Stimulated activated CD8-positive, alpha-beta memory T cell treated with anti-CD3 and anti-CD28 coated beads, Interleukin-2, amount 100 ng/mL, for 1 hour (primary cell): ENCODE measurements around the gene SGK1.

Experiments
- DNase-seq, 2 donors: peaks; one replicate each; pipeline ENCODE4 v3.0.0-alpha.2; 2020; ENCODE audit warnings: low read depth in 2 of 2

The SGK1 gene

DNA sequence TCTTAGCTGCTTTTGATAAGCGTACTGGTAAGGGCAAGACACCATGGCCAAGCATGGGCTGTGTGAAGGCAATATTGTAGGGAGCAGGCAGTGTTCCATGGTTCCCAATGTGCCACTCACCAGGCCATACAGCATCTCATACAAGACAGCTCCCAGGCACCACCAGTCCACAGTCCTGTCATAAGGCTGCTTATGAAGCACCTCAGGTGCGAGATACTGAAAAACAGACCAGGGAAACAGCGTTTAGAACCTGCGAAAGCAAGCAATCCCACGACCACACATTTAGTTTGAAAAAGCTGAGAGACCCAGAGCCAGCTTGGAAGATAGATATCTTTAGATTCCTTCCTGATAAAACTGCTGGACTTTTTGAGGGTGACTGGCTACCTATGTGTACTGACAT, 146.4 kb downstream of the SGK1 start:
- DNase-seq = no peak

DNA sequence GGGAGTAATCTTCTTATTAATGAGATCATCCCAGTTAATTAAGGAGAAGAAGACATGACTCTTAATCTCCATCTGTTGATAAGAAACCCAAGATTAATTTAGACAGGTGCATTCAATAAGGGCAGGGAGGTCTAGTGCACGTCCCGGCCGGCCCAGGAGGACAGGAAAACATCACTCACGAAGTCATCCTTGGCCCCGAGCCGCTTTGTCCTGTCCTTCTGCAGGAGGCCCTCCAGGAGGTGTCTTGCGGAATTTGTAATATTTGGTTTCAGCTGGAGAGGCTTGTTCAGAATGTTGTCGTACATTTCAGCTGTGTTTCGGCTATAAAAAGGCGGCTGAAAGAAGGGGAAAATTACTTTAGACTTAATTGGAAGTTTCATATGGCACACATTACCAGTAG, 147.1 kb downstream of the SGK1 start:
- no peak for DNase-seq

DNA sequence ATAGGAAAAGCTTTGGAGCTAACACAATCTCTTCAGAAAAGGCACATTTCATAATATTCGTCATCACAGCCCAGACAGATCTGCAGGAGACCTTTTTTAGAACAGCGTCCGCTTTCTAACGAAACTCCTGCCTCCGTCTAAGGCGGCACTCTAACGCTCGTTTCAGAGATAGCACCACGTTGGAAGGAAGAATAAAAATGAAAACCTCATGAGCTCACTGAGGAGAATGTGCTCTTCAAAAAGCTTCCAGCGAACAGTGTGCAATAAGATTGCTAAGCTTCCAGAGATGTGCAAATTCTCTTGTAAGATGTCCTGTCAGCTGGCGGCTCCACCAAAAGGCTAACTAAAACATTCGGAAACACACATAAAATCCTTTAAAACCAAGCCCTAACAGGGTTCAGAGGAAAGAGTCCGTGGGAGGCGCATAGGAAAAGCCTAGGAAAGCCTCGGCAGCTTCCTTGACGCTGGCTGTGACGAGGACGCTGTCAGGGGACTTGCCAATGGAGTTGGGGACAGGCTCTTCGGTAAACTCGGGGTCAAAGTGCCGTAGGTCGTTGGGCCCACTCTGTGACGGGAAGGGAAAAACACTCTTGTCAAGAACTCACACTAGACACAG, 147.9 kb downstream of the SGK1 start:
- no peak for DNase-seq

DNA sequence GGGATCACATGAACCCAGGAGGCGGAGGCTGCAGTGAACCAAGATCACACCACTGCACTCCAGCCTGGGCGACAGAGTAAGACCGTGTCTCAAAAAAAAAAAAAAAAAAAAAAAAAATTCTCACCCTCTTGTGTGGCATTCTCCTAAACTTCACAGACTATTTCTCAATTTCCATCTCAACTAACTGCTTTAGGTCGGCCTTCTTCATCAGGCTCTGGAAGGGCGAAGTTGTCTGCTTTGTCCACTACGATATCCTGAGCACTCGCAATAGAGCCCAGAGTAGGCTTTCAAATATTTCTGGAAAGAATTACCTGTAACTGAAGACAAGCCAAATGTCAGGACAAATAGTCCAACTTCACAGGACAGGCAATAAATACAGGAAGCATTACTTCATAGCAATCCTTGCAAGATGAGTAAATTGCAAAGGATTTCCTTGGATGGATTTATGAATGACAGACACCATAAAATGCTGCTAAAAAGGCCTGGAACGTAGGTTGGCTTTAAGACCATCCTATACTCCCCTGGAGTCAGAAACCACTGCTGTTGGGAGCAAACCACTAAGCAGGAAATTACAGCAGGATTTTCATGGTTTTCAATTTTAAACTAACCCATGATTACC, 149.2 kb downstream of the SGK1 start:
- no peak for DNase-seq

- DNase-seq = no peak
Measured at GRCh38 chr6:134166511-134167261, 151.2 kb downstream of the SGK1 start.

GRCh38 chr6:134165561-134166201, 152.2 kb downstream of the SGK1 start:
- no peak for DNase-seq

GRCh38 chr6:134164300-134164699, 153.6 kb downstream of the SGK1 start:
- DNase-seq = no peak

GRCh38 chr6:134162932-134163331, 155.0 kb downstream of the SGK1 start:
- DNase-seq = no peak

DNA sequence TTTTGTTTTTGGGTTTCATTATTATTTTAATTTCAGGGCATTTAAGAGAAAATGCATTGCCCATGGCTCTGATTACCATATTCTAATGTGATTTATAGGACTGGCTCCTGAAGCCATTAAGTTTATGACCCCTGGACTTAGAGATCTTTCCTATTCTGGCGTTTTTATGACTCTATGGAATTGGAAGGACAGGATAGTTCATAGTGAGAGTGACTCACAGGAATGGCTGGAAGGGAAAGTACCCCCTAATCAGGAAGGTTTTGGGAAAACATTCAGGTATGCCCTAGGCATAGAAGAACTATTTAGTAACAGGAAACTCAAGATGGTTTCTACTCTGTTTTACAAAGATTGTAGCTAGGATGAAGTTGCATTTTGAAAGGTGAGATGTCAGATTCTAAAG, 156.9 kb downstream of the SGK1 start:
- DNase-seq = no peak

DNA sequence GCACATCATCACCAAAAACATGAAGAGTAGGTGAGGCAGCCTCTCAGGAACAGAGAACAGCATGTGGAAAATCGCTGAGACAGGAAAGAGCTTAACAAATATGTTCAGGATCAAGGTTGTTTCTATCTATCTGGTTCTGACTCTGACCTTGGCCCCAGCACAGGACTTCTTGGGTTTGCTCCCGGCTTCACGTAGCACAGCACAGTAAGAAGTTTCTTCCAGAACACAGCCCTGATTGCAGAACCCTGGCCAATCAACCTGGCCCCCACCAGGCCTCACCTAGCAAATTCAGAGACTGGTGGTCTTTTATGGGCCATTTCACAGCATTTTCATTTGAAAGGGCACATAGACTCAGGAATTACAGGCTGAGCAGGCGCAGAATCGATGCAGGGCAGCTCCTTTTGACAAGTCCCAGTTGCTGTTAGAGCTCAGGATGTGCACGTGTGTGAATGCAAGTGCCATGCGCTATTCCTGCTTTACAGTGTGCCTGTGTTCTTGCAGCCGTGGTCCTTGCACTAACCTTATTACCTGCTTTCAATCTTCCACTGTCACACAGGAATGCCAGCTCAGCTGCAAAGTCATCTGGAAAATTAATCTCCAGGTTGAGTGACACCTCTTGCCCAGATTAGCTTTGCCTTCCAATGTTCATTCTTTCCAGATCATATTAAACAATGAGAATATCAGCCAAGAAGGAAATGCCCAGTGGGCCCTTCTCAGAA, 165.0 kb downstream of the SGK1 start:
- DNase-seq = no peak

DNA sequence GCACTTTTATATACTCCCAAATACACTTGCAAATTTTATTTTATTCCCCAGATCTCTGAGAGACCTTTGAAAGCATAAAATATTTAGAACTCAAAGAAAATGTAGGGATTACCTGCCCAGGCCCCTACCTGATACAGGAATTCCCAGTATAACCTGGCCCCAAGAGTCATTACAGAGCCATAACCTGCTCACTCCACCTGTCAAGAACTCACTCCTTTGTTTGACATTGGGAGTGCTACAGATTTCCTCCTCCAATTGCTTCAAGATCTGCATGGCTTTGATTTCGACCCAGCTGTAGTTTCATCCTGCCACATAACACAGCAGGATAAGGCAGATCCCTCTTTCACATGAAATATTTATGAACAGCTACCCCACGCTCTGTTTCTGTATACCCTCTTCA, 169.3 kb downstream of the SGK1 start:
- no peak for DNase-seq

GRCh38 chr6:134147034-134147533, 170.8 kb downstream of the SGK1 start:
- no peak for DNase-seq

DNA sequence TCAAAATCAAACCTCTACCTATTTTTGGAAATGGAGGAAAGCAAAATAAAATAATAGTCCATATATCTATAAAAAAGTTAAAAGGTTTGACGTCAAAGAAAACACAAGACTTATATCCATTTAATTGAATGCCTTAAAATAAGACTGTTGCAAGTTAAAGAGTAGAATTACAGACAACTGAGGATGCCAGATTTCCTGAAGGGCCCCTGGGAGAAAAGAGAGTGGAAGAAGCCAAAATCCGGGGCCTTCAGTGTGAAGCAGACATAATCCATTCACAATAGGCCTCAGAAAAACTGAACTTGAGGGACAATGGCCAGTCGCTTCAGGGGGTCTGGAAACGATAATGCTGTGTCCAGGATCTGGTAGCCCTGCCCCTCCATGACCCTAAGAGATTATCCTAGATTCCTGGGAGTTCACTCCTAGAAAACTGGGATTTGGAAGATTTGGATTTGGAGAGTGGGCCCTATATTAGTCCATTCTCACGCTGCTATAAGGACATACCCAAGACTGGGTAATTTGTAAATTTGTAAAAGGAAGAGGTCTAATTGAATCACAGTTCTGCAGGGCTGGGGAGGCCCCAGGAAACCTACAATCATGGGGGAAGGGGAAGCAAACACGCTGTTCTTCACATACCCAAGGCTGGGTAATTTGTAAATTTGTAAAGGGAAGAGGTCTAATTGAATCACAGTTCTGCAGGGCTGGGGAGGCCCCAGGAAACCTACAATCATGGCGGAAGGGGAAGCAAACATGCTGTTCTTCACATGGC, 171.5 kb downstream of the SGK1 start:
- no peak for DNase-seq

DNA sequence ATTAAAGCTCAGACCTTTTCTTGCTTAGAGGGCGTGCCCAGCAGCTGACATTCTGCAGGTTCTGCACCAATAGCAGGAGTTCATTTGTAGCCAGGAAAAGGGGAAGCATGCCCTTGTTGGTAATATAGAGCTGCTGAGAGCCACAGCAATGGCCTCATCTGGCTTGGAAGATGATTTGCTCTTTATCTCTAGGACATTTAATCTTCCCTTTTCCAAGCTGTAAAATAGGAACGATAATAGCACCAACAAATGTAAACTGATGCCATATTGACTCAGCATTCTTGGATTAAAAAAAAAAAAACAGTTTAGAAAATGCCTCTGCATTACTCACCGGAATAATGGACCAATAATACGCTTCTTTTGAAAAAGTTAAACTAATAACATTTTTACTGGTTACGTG, 172.1 kb downstream of the SGK1 start:
- DNase-seq = no peak

DNA sequence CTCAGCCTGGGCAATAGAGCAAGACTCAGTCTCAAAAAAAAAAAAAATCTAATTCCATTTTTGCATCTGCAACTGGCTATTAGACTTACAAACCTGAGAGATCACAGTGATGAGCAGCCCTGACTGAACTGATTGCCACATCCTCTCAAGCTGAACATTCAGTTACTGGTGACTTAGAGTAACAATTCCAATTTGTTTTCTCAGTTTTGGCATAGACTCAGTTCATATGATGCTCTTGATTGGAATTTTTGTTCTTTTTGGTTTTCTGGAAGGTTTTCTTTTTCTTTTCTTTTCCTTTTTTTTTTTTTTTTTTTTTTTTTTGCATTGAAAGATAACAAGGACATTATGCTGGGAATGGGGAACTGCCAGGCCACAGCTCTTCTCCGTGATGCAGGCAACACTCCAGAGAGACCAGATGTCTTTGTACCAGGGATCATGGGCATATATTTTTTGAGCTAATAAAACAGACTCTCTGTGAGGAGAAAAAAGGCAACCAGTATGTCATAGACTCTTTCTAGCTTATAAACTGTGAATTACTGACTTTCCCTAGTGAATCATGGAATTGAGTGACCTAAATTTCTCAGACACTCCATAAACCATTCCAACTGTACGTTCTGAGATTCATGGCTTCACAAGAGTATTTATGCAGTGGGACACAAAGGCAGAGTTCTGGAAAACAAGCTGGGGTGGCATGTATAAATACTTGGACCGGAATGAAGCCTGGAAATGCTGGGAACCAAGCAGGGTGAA, 179.5 kb downstream of the SGK1 start:
- DNase-seq = no peak

DNA sequence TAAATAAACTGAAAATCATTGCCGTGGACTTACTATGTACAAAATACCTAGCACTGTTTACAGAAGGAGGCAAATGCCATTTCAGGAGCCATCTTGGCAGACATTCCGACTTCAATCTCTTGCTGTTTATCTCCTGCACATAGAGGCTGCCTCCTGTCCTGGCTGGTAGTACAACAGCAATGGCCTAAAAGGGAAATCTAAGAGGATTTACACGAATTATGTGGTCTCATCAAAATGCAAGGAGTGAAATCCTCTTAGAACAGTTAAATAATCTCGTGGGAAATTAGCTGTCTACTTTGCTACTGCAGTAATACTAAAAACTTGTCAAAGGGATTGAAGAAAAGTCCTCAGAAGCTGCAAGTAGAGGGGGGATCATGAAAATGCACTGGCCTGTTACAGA, 183.3 kb downstream of the SGK1 start:
- no peak for DNase-seq

GRCh38 chr6:134132494-134133141, 185.3 kb downstream of the SGK1 start:
- no peak for DNase-seq

- no peak for DNase-seq
Measured at GRCh38 chr6:134131530-134132139, 186.3 kb downstream of the SGK1 start.

GRCh38 chr6:134128146-134128545, 189.8 kb downstream of the SGK1 start:
- DNase-seq = no peak
